ENCODE measurements around the gene ACMSD.

DNA sequence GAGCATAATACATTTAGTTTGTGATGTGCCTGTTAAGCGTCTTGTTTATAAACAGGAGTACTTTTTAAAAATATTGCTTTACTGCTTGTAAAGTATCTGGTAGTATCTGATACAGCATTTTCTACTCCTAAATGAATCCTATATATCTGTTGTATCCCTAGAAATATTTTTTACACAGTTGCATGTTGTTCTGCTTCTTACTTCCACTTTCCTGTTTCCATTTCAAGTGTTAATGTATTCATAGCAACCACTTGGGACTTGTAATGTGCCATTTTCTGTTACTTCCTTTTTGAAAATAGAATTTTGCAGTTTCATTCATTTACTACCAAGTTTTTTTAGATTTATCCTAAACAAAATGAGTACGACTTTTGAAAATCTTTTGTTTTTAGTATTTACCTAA, 105.1 kb downstream of the ACMSD start:
- TF ChIP-seq, protein P1, sequence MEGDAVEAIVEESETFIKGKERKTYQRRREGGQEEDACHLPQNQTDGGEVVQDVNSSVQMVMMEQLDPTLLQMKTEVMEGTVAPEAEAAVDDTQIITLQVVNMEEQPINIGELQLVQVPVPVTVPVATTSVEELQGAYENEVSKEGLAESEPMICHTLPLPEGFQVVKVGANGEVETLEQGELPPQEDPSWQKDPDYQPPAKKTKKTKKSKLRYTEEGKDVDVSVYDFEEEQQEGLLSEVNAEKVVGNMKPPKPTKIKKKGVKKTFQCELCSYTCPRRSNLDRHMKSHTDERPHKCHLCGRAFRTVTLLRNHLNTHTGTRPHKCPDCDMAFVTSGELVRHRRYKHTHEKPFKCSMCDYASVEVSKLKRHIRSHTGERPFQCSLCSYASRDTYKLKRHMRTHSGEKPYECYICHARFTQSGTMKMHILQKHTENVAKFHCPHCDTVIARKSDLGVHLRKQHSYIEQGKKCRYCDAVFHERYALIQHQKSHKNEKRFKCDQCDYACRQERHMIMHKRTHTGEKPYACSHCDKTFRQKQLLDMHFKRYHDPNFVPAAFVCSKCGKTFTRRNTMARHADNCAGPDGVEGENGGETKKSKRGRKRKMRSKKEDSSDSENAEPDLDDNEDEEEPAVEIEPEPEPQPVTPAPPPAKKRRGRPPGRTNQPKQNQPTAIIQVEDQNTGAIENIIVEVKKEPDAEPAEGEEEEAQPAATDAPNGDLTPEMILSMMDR (IDR thresholded peaks at IDR 0.05) = no peak
- no peak for TF ChIP-seq POLR2A (IDR thresholded peaks at IDR 0.05)
